Metanephros (tissue), 2 donors: Measurements from ENCODE around the gene C2orf92. TPM values are rescaled to one million over a fixed set of nuclear protein-coding genes. Genes with fewer than 3 reads are reported as not detected.

Experiments used
- small RNA-seq: library from RNA; depleted of rRNA; stranded (forward); fragments of <200 nt; gene quantifications from one replicate; pipeline ENCODE3, GENCODE V24; 2014; ENCODE audit warnings: low replicate concordance
- total RNA-seq: library from RNA; depleted of rRNA; stranded (reverse); fragments of >200 nt; gene quantifications from one replicate; pipeline ENCODE4 v1.2.3, GENCODE V29; 2014

C2orf92 gene
- total RNA-seq = 8.4 TPM

GRCh38 chr2:97669448-97669847 is at the start of gene C2orf92:
C2orf92 (plus strand) TSS chr2:97669713; CDS start chr2:97669789, 76 bp downstream.

DNA sequence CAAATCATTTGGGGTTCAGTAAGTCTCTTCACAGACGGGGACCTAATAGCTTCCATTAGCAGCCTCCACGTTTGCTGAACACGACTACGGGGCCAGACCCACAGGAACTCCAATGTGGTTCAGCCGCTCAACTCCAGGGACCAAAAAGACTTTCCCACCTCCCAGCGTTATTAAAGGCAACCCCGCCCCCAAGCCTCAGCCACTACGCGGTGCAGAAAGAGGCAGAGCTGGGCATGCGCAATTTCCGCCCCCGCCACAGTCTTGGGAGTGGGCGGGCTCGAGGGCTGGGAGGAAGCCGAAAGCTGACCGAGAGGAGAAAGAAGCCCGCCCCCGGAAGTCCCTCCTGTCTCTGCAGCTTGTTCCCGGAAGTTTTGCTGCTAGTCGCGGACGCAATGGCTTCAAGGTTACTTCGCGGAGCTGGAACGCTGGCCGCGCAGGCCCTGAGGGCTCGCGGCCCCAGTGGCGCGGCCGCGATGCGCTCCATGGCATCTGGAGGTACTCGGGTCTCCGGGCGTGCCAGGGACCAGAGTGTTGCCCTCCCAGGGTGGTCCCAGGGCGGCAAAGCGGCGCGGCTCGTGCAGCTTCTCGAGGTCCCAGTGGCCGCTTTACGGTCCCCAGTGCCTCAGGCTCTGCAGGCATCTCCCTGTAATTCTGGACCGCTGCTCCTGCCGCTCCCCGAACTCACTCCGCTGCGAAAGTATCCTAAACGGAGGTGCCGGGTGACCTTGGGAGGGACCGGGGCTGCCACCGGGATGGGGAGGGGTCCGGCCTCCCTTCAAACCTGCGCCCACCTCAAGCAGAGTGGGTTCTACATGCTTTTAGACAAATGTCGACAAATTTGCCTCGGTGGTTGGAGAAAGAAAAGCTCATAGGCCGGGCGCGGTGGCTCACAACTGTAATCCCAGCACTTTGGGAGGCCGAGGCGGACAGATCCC is 23.6 kb upstream of the C2orf92 start, which contains the start of gene COX5B:
COX5B (plus strand) TSS at position 368 of the 935 bp plus-strand sequence; CDS start at position 393, 25 bp downstream.

GRCh38 chr2:97663962-97664635 is 5.4 kb upstream of the C2orf92 start, which contains the start of gene ACTR1B:
ACTR1B (minus strand) TSS chr2:97664044; CDS start chr2:97663890, 154 bp downstream.

GRCh38 chr2:97713296-97714083 is 44.0 kb downstream of the C2orf92 start, which contains the start of gene ZAP70:
ZAP70 (plus strand) TSS chr2:97713576; CDS start chr2:97724037, 10,461 bp downstream.

Small RNA genes within 50 kb of the gene (small RNA-seq; reads per million reads assigned to genes)
- not detected for gene RNU4-8P

Other genes starting within 250 kb of the C2orf92 start
- 75.7 TPM for gene ANKRD36B, start 79.8 kb upstream of the C2orf92 start, total RNA-seq
- 272 TPM for gene COX5B, start 23.7 kb upstream of the C2orf92 start, total RNA-seq
- 52.1 TPM for gene ACTR1B, start 5.7 kb upstream of the C2orf92 start, total RNA-seq
- gene ZAP70, start 43.9 kb downstream of the C2orf92 start, total RNA-seq = 4.3 TPM